ENCODE results near the gene KMT2C. TPM values are rescaled to one million over a fixed set of nuclear protein-coding genes. Genes with fewer than 3 reads are reported as not detected.
"Not testable (repeated sequence)": the region's sequence is repeated elsewhere in the genome, so short reads cannot be mapped to it uniquely, and the experiment has no call there.

KMT2C gene
- total RNA-seq, 3 donors from 2014 or later = 79.6 to 121 (median 102) TPM

GRCh38 chr7:152419473-152420429 is 16.1 kb downstream of the KMT2C start:
- H3K36me3 ChIP-seq (ENCODE audit: low read depth) = no peaks in the 10 kb centered on the region
- H3K9me3 ChIP-seq = peaks cover 4% of the 10 kb centered on the region
- intact Hi-C loops (cut with DNase I, micrococcal nuclease) = no loop called here
- H3K4me1 ChIP-seq (ENCODE audit: low read depth) = peaks cover 4% of the 10 kb centered on the region
- DNase-seq (no peak), ATAC-seq (peak; percentile 38)
- no peak for TF ChIP-seq CTCF (IDR thresholded peaks at IDR 0.05)
- H3K4me3 ChIP-seq = no peak overlapping the region

GRCh38 chr7:152414779-152415178 is 21.0 kb downstream of the KMT2C start:
- DNase-seq (no peak), ATAC-seq (no peak)
- intact Hi-C loops (cut with DNase I, micrococcal nuclease) = no loop called here
- H3K4me3 ChIP-seq = no peak overlapping the region
- no peaks in the 10 kb centered on the region for H3K36me3 ChIP-seq (ENCODE audit: low read depth)
- H3K9me3 ChIP-seq = peaks cover 4% of the 10 kb centered on the region
- no peak for TF ChIP-seq CTCF (IDR thresholded peaks at IDR 0.05)
- peaks cover 9% of the 10 kb centered on the region for H3K4me1 ChIP-seq (ENCODE audit: low read depth)

- DNase-seq (no peak), ATAC-seq (no peak)
- Histone ChIP-seq H3K36me3 (ENCODE audit: low read depth) (no peaks in the 10 kb centered on the region), H3K9me3 (peaks cover 11% of the 10 kb centered on the region), H3K4me3 (no peak overlapping the region), H3K4me1 (ENCODE audit: low read depth) (peaks cover 5% of the 10 kb centered on the region)
- TF ChIP-seq CTCF (IDR thresholded peaks at IDR 0.05) = no peak
- intact Hi-C loops (cut with DNase I, micrococcal nuclease) = no loop called here
Observed at GRCh38 chr7:152411389-152411788, 24.4 kb downstream of the KMT2C start.

DNA sequence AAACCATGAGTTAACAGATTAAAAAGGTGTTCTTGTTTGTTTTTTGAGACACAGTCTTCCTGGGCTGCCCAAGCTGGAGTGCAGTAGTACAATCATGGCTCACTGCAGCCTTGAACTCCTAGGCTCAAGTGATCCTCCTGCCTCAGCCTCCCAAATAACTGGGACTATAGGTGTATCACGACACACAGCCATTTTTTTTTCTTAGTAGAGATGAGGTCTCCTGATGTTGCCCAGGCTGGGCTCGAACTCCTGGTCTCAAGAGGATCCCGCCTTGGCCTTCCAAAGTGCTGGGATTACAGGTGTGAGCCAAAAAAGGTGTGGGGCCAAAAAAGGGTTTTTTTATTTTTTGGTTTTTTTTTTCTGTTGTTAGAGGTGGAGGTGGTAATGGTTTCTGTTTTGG is 29.3 kb downstream of the KMT2C start:
- no peaks in the 10 kb centered on the region for H3K36me3 ChIP-seq (ENCODE audit: low read depth)
- ATAC-seq = peak; percentile 20
- no peak for TF ChIP-seq CTCF (IDR thresholded peaks at IDR 0.05)

DNA sequence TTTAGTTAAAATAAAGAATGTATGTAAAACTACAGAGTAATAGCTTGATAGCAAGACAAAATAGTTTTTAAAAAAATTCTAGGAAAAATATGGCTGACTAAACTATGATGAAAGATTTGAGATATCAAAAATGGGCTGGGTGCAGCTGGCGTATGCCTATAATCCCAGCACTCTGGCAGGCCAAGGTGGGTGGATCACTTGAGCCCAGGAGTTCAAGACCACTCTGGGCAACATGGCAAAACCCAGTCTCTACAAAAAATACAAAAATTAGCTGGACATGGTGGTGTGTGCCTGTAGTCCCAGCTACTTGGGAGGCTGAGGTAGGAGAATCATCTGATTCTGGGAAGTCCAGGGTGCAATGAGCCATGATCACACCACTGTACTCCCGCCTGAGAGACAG is 29.8 kb downstream of the KMT2C start:
- not testable (repeated sequence) for H3K4me3 ChIP-seq
- ATAC-seq = peak; percentile 21

More for the DNA sequence above, 29.3 kb downstream of the KMT2C start:
- peaks cover 22% of the 10 kb centered on the region for H3K9me3 ChIP-seq
- no peak for DNase-seq
- peaks cover 4% of the 10 kb centered on the region for H3K4me1 ChIP-seq (ENCODE audit: low read depth)
- no peak overlapping the region for H3K4me3 ChIP-seq
- intact Hi-C loops (cut with DNase I, micrococcal nuclease) = no loop called here

DNA sequence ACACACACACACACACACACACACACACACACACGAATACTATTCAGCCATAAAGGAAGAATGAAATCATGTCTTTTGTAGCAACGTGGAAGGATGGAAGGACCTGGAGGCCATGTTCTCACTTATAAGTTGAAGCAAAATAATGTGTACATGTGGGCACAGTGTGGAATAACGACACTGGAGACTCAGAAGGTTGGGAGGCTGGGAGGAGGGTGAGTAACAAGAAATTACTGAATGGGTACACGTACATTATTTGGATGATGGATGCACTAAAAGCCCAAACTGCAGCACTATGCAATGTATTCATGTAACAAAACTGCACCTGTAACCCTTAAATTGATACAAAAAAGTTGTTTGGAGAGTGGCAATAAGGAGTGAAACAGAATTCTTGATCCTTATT is 32.1 kb downstream of the KMT2C start:
- DNase-seq (no peak), ATAC-seq (peak; percentile 18)
- Histone ChIP-seq H3K4me3 (no peak overlapping the region), H3K4me1 (ENCODE audit: low read depth) (no peaks in the 10 kb centered on the region), H3K9me3 (peaks cover 20% of the 10 kb centered on the region), H3K36me3 (ENCODE audit: low read depth) (no peaks in the 10 kb centered on the region)
- intact Hi-C loops (cut with DNase I, micrococcal nuclease) = no loop called here
- no peak for TF ChIP-seq CTCF (IDR thresholded peaks at IDR 0.05)

More for the DNA sequence above, 29.8 kb downstream of the KMT2C start:
- H3K9me3 ChIP-seq = peaks cover 20% of the 10 kb centered on the region
- H3K36me3 ChIP-seq (ENCODE audit: low read depth); DNase-seq; H3K4me1 ChIP-seq (ENCODE audit: low read depth); intact Hi-C loops (cut with DNase I, micrococcal nuclease): not testable (repeated sequence)

Measured in mucosa of descending colon (tissue), 3 donors.